ENCODE results near the gene FBXO42. TPM values are rescaled to one million over a fixed set of nuclear protein-coding genes. Genes with fewer than 3 reads are reported as not detected.
A peak's percentile ranks its signal among the peaks of the same experiment; 100 is the strongest.

Gene FBXO42
- total and polyA plus RNA-seq, 2 of the 13 experiments (the other 11 are each of a cell fraction or from before 2014, with no cell fraction given): 7.6 to 17.5 TPM

GRCh38 chr1:16367258-16367967 lies 15.1 kb upstream of the FBXO42 start (continued):
- TF ChIP-seq TFE3 (CRISPR knock-in tag; IDR thresholded peaks at IDR 0.05) (0 out of 2 replicates have a peak, but pooled peaks have one; percentile 41), ZNF776 (CRISPR knock-in tag; IDR thresholded peaks at IDR 0.05) (peak; percentile 21; the same call in 1 of the 2 replicates), CEBPB (IDR thresholded peaks at IDR 0.05; ENCODE audit: borderline replicate concordance, low read depth, low read length) (no peak), ZNF460 (CRISPR knock-in tag; IDR thresholded peaks at IDR 0.05; ENCODE audit: borderline replicate concordance) (no peak), ZNF850 (CRISPR knock-in tag; conservative IDR thresholded peaks at IDR 0.05) (no peak), ZFP1 (CRISPR knock-in tag; IDR thresholded peaks at IDR 0.05) (no peak), ZNF687 (CRISPR knock-in tag; IDR thresholded peaks at IDR 0.05) (peak; percentile 77), RAD51 (IDR thresholded peaks at IDR 0.05; ENCODE audit: borderline replicate concordance) (no peak), ZNF616 (CRISPR knock-in tag; IDR thresholded peaks at IDR 0.05; ENCODE audit: low read depth) (no peak), ZNF552 (CRISPR knock-in tag; IDR thresholded peaks at IDR 0.05; ENCODE audit: borderline replicate concordance) (peak; percentile 45; the same call in 1 of the 2 replicates), ZNF17 (CRISPR knock-in tag; IDR thresholded peaks at IDR 0.05) (no peak), ZNF496 (CRISPR knock-in tag; IDR thresholded peaks at IDR 0.05; ENCODE audit: insufficient replicate concordance) (no peak), ZNF562 (CRISPR knock-in tag; IDR thresholded peaks at IDR 0.05; ENCODE audit: borderline replicate concordance) (no peak), ZNF280B (CRISPR knock-in tag; IDR thresholded peaks at IDR 0.05; ENCODE audit: borderline replicate concordance) (no peak), STAG1 (CRISPR knock-in tag; IDR thresholded peaks at IDR 0.05) (no peak), FOSL1 (CRISPR knock-in tag; IDR thresholded peaks at IDR 0.05; ENCODE audit: borderline replicate concordance) (no peak), MIER2 (CRISPR knock-in tag; IDR thresholded peaks at IDR 0.05) (no peak), TAF1 (CRISPR knock-in tag; IDR thresholded peaks at IDR 0.05) (peak; percentile 72; the same call in 1 of the 2 replicates), ZBTB7B (CRISPR knock-in tag; IDR thresholded peaks at IDR 0.05) (peak; percentile 47; the same call in 1 of the 2 replicates), DNMT1 (CRISPR knock-in tag; IDR thresholded peaks at IDR 0.05) (no peak), ZNF639 (CRISPR knock-in tag; conservative IDR thresholded peaks at IDR 0.05) (0 out of 2 replicates have a peak, but pooled peaks have one; percentile 17), HNRNPUL1 (IDR thresholded peaks at IDR 0.05; ENCODE audit: low read depth, low read length) (no peak)
